Measurements from ENCODE around the gene AQP12B.
"Not testable (repeated sequence)": the region's sequence is repeated elsewhere in the genome, so short reads cannot be mapped to it uniquely, and the experiment has no call there.

Gene AQP12B

GRCh38 chr2:240682431-240683224, at the start of gene AQP12B:
Gene AQP12B (minus strand): TSS chr2:240682885. CDS start chr2:240682837, 48 bp downstream.
- DNase-seq, result not testable (repeated sequence)

GRCh38 chr2:240732184-240732583, 49.5 kb upstream of the AQP12B start:
- no peak for DNase-seq

GRCh38 chr2:240731178-240731545, 48.5 kb upstream of the AQP12B start:
- no peak for DNase-seq

GRCh38 chr2:240730501-240731177, 48.0 kb upstream of the AQP12B start:
- DNase-seq, result no peak

GRCh38 chr2:240728827-240729226, 46.1 kb upstream of the AQP12B start:
- DNase-seq, result no peak

GRCh38 chr2:240728361-240728760, 45.7 kb upstream of the AQP12B start:
- DNase-seq, result no peak

GRCh38 chr2:240727913-240728312, 45.2 kb upstream of the AQP12B start:
- DNase-seq, result no peak

- no peak for DNase-seq
These were observed 44.8 kb upstream of the AQP12B start for GRCh38 chr2:240727439-240727838.

- no peak for DNase-seq
These were observed 44.2 kb upstream of the AQP12B start for GRCh38 chr2:240726876-240727275.

- no peak for DNase-seq
These were observed 43.0 kb upstream of the AQP12B start for GRCh38 chr2:240725671-240726070.

- no peak for DNase-seq
These were observed 42.6 kb upstream of the AQP12B start for GRCh38 chr2:240725266-240725665.

GRCh38 chr2:240724431-240724830, 41.7 kb upstream of the AQP12B start:
- no peak for DNase-seq

GRCh38 chr2:240723851-240724250, 41.2 kb upstream of the AQP12B start:
- DNase-seq, result no peak

GRCh38 chr2:240722796-240723735, 40.4 kb upstream of the AQP12B start:
- DNase-seq, result no peak

- DNase-seq, result no peak
These were observed 39.7 kb upstream of the AQP12B start for GRCh38 chr2:240722376-240722775.

GRCh38 chr2:240721596-240722180, 39.0 kb upstream of the AQP12B start:
- no peak for DNase-seq

- no peak for DNase-seq
These were observed 38.3 kb upstream of the AQP12B start for GRCh38 chr2:240720686-240721595.

- no peak for DNase-seq
These were observed 37.2 kb upstream of the AQP12B start for GRCh38 chr2:240719676-240720545.

- no peak for DNase-seq
These were observed 36.3 kb upstream of the AQP12B start for GRCh38 chr2:240718896-240719490.
